ENCODE measurements around the gene TMEM151A.

Gene TMEM151A

DNA sequence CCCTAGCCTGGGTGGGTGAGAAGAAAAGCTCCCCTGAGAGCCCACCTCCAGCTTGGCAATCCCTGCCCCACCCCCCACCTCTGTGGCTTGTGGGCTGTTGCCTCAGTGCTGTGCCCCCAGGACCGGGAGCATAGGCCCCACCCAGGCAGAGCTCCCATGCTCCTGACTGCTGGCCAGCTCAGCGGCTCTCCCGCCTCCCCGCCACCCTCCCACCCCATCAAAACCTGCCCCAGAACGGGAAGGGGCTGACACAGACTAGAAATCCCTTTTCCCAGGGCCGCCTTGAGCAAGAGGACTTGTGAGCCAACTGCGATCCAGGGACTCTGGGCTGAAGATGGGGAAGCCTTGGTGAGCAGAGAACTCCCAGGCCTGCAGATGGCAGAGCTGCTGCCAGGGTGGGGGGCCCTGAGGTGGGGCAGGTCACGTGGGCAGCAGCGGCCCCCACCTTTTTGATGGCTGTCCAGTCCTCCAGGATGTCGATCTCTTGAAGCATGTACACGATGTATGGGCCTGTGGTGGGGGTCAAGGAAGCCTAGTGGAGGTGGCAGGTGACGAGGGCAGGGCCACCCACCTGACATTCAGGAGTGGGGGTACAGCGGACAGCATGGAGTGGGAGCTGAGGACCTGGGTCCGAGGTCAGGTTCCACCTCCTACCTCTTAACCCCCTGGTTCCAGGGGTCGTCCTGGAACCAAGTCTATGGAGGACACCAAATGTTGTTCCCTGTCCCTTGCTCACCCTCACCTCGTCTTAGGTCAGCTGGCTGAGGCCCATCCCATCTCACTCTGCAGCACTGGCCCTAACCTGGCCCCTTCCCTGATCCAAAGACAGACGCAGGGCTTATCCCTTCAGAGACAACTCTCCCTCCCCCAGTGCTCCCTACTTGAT lies 46.8 kb downstream of the TMEM151A start:
- no peak for DNase-seq

DNA sequence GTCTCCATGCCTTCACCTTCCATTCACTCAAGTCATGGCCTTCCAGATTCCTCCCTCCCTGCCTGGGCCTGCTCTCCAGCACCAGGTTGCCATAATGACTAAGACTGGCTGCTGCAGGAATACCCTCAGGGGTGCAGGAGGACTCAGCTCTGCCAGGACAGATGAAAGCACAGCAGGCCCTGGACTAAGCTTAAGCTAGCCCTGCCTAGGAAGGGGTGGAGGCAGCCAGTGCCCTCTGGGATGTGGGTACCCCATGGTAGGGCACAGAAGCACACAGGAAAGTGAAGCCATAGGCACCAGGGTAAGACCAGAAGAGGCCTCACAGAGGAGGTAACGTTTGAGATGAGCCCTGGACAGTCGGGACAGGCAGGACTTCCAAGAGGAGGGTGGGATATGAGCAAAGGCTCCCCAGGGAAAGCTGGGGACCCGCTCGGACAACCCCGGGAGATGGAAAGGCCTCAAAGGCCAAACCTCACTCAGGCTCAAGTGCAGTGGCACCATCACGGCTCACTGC lies 47.5 kb downstream of the TMEM151A start:
- no peak for DNase-seq

DNA sequence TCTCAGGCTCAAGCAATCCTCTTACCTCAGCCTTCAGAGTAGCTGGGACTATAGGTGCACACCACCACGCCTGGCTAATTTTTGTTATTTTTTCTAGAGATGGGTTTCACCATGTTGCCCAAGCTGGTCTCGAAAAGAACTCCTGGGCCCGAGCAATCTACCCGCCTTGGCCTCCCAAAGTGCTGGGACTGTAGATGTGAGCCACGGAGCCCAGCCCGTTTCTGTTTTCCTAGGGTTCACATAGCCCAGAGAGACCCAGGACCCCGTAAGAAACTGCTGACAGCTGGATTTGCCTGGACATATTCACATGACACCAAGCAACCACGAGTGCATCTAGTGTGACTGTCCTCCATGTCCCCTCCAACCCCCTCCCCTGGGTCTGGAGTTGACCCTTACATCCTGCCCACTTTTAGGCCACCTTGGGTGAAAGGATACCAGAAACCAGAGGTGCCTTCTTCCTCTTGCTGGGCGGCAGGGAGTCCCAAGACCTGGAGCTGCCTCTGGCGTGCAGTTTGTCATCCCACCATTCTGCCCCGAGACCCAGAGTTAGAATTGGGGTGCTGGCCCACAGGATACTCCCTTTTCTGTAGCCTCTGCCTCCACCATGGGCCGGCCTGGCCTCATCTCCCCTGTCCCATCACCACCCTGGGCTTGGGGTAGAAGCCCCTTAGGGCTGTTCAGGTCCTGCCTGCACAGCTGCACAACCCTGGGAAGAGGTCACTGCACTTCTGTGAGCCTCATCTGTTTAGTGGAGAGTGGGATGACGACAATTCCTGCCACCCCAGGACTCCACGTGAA lies 48.2 kb downstream of the TMEM151A start:
- DNase-seq, result no peak

DNA sequence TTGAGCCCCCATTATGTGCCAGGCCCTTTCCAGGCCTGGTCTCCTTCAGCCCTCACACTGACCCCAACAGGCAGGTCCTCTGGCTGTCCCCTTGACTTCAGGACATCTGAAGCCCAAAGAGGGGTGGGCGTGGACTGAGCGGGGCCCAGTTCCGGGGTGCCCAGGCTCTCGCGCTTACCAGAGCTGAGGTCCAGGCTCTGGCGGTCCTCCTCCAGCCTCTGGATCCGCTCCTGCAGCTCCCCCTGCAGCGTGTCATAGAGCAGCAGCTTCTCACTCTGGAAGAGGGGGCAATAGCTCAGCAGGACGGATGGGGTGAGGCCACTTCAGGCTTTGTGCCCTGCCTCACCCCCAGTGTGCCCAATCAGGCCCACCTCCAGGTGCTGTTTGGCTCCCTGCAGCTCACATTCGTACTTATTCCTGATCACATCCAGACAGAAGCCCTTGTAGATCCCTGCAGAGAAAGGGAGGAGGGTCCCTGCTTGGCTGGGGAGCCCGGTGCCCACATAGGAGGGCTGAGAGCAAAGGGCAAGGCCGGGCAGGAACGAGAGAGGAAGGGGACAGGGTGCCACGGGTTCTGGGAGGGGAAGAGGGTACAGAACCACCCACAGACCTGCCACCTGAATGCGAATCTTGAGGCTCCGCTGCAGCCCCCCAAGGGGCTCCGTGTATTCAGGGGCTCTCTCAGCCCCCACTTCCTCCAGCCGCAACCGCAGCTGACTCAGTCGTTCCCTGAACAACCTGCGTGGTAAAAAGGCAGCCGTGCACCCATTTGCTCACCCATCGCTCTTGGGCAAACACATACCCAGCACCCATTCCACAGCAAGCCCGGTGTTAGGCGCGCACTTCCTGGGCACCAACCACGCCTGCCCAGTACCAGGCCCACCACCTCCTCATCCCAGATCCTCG lies 49.2 kb downstream of the TMEM151A start:
- DNase-seq, result no peak

DNA sequence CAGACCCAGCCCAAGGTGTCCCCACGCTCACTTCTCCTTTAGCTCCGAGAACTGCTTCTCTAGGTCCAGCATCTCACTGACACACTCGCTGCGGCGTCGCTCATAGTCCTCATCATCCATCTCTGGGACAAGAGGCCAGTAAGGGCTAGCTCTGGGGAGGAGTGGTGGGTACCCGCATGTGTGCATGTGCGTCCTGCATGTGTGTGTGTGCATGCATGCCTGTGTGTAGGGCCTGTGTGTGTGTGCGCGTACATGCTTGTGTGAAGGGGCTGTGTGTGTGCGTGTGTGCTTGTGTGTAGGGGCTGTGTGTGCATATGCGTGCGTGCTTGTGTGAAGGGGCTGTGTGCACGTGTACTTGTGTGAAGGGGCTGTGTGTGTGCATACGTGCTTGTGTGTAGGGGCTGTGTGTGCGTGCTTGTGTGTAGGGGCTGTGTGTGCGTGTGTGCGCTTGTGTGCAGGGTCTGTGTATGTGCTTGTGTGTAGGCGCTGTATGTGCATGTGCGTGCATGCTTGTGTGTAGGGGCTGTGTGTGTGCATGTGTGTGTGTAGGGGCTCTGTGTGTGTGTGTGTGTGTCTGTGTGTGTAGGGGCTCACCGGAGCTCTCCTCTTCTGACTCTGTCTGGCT lies 49.9 kb downstream of the TMEM151A start:
- no peak for DNase-seq

DNA sequence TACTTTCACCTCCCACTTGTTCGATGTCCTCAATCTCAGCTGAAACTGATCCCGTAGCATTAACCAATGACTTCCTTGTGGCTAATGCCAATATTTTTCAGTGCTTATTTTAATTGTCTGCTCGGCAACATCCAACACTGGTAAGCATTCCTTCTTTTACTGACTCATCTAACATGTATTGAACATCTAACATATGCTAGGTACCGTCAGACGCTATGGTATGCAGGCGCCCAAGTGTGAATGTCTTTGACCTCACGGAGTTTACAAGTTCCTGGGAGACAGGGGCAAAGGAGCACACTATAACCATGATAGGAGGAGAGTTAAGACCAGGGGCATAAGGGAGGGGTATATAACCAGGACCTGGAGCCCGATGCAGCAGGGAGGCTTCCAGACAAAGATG lies 51.5 kb downstream of the TMEM151A start:
- no peak for DNase-seq

DNA sequence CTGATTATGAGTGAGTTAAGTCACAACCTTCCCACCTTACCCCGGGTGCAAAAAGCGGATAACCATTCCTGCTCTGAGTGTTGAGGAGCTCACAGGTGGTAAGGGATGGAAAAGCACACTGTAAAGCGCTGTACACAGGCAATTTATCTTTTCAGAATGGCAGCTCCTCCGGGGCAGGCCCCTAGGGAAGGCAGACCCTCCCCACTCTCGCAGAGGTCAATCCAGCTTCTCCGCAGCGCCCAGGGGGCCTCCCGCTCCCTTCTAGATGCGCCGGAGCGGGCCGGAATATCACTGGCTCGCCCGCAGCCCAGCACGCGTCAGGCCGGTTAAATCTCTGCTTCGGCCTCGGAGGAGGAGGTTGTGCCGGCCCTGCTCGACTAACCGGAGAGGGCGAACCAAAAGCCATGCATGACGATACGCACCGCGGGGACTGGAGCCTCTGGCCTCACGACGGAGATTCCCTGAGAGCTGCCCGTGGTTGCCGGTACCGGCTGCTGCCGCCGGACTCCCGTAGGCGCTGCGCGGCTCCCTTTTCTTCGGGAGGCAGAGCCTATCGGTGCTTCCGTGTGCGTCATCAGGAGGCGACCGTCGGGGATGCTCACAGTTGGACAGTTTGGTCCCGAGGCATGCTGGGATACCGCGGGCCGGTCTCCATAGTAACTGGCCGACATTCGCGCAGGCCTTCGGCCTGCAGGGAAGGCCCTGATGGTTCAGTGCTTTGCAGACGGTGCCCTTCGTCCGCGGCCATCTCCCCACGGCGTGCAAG lies 53.0 kb downstream of the TMEM151A start, which contains the start of gene BRMS1:
BRMS1 (minus strand) TSS at position 555 of the 766 bp plus-strand sequence. CDS start 2,870 bp downstream, outside the sequence.
- DNase-seq, result peak; percentile 52

DNA sequence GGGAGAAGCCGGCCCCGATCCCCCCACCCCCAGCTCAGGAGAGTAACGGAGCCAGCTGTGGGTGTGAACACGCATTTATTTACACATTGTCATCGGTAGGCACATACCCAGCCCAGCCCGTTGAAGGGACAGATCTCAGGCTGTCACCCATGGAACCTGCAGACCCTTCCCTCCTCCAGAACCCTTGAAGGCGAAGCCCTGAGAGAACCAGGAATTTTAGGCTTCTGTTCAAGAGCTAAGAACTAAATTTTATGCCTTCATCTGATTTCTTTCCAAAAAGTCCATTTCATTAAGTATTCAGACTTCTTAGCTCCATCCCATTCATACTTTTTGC lies 53.6 kb downstream of the TMEM151A start:
- DNase-seq, result no peak
